CD8-positive, alpha-beta memory T cell (primary cell): ENCODE measurements around the gene PCBD1. TPM values are rescaled to one million over a fixed set of nuclear protein-coding genes. Genes with fewer than 3 reads are reported as not detected.
A peak's percentile ranks its signal among the peaks of the same experiment; 100 is the strongest.
"Not testable (repeated sequence)": the region's sequence is repeated elsewhere in the genome, so short reads cannot be mapped to it uniquely, and the experiment has no call there.

Source experiments
- CTCF ChIA-PET: fragments of 350-600 bp; sonication (Branson Sonifier 250); formaldehyde crosslinking; loops from one replicate; lab custom pipeline; 2021; ENCODE audit warnings: antibody characterized with exemption; lab: Charles Lee
- POLR2A ChIA-PET: fragments of 350-600 bp; sonication (Branson Sonifier 250); formaldehyde crosslinking; loops from one replicate; lab custom pipeline; 2021; ENCODE audit warnings: antibody characterized with exemption; lab: Charles Lee
- DNase-seq, 5 donors: peaks; one replicate each; pipeline versions ENCODE4 v3.0.0 to v3.0.0-alpha.2; 2020 to 2022; ENCODE audit warnings: mixed read lengths in 1 of 5
- H3K27ac ChIP-seq: one replicate; pipeline ENCODE4 v1.7.0; 2013; ENCODE audit warnings: low read depth, mild to moderate bottlenecking, low read length, moderate library complexity
- H3K27me3 ChIP-seq: 2 replicates; pipeline ENCODE4 v1.7.0; 2013; ENCODE audit warnings: low read length, mild to moderate bottlenecking; ENCODE audit not compliant: insufficient read depth, poor library complexity, severe bottlenecking
- H3K36me3 ChIP-seq: 2 replicates; pipeline ENCODE4 v1.7.0; 2013; ENCODE audit warnings: mild to moderate bottlenecking, low read length, moderate library complexity; ENCODE audit not compliant: insufficient read depth
- H3K4me1 ChIP-seq: 2 replicates; pipeline ENCODE4 v1.7.0; 2013; ENCODE audit warnings: mild to moderate bottlenecking, low read length, moderate library complexity; ENCODE audit not compliant: insufficient read depth
- H3K4me3 ChIP-seq: 2 replicates; pipeline ENCODE4 v1.7.0; 2013; ENCODE audit warnings: mild to moderate bottlenecking, low read length
- H3K9me3 ChIP-seq: 2 replicates; pipeline ENCODE4 v1.7.0; 2013; ENCODE audit warnings: mild to moderate bottlenecking, low read length
- H3K27ac Mint-ChIP-seq, 8 donors: one replicate each; pipeline ENCODE4 v1.8.0; 2020 to 2021; ENCODE audit warnings: mixed read lengths in 8 of 8, mild to moderate bottlenecking in 6 of 8, inconsistent platforms in 3 of 8, moderate library complexity in 3 of 8
- H3K27me3 Mint-ChIP-seq, 2 donors: one replicate each; pipeline ENCODE4 v1.8.0; 2020 to 2021; ENCODE audit warnings: mixed read lengths in 2 of 2, mild to moderate bottlenecking in 1 of 2, moderate library complexity in 1 of 2
- H3K36me3 Mint-ChIP-seq, 3 donors: one replicate each; pipeline ENCODE4 v1.8.0; 2020 to 2021; ENCODE audit warnings: mixed read lengths in 3 of 3, inconsistent platforms in 1 of 3, mild to moderate bottlenecking in 1 of 3
- H3K4me1 Mint-ChIP-seq, 3 donors: one replicate each; pipeline ENCODE4 v1.8.0; 2020 to 2021; ENCODE audit warnings: mixed read lengths in 3 of 3, inconsistent platforms in 1 of 3, mild to moderate bottlenecking in 1 of 3
- H3K4me3 Mint-ChIP-seq, 7 donors: one replicate each; pipeline ENCODE4 v1.8.0; 2020 to 2021; ENCODE audit warnings: mixed read lengths in 7 of 7, mild to moderate bottlenecking in 6 of 7, moderate library complexity in 4 of 7, inconsistent platforms in 2 of 7
- H3K9me3 Mint-ChIP-seq, 5 donors: one replicate each; pipeline ENCODE4 v1.8.0; 2020 to 2022; ENCODE audit warnings: mixed read lengths in 5 of 5, mild to moderate bottlenecking in 3 of 5, moderate library complexity in 2 of 5, inconsistent platforms in 1 of 5
- polyA plus RNA-seq: library from polyadenylated mRNA; unstranded; fragments of 300-500 nt; fragmentation: Illumina TruSeq; gene quantifications from one replicate; pipeline ENCODE4 v1.2.3, GENCODE V29; 2021
- total RNA-seq, 2 experiments: library from RNA; stranded (reverse); gene quantifications; one replicate each; pipeline ENCODE4 v1.2.3, GENCODE V29; 2021

Gene PCBD1
- total and polyA plus RNA-seq, 3 experiments from 2014 or later, result 29.1 to 55.3 (median 53.9) TPM

DNA sequence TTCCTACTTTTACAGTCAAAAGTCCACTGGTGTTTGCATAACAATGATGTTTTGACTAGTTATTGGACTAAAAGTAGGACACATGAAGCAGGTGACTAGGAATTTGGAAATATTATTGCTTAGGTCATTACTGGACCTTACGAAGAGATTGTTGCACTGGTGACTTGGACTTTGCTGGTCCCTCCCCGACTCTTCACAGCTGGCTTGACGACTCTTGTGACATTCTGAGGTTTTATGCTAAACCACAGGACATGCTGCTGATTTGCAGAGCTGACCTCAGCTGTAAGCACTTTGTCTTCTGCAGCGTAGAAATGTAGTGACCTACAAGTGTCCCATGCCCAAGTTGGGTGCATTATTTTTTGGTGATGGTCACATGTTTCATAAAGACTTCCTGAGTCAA, 21.9 kb downstream of the PCBD1 start:
- CTCF ChIA-PET, result interaction anchor here (1.4 kb wide), 1 partner anchor 13 kb away, joined by 3 read pairs; no protein-coding TSS in a partner anchor
- Mint-ChIP-seq H3K4me3 (no peak overlapping the region), H3K27ac (no peak overlapping the region), H3K36me3 (peaks cover 5 to 67% (median 17%) of the 10 kb centered on the region in 3 donors), H3K27me3 (no peaks in the 10 kb centered on the region), H3K4me1 (peaks cover 1 to 5% (median 4%) of the 10 kb centered on the region in 3 donors), H3K9me3 (no peaks in the 10 kb centered on the region)
- no peaks in the 10 kb centered on the region for H3K36me3 ChIP-seq
- H3K9me3 ChIP-seq, result no peaks in the 10 kb centered on the region
- POLR2A ChIA-PET, result no interaction called here
- H3K4me3 ChIP-seq, result no peak overlapping the region
- H3K4me1 ChIP-seq, result no peaks in the 10 kb centered on the region
- no peaks in the 10 kb centered on the region for H3K27me3 ChIP-seq
- no peak overlapping the region for H3K27ac ChIP-seq
- DNase-seq, result no peak

DNA sequence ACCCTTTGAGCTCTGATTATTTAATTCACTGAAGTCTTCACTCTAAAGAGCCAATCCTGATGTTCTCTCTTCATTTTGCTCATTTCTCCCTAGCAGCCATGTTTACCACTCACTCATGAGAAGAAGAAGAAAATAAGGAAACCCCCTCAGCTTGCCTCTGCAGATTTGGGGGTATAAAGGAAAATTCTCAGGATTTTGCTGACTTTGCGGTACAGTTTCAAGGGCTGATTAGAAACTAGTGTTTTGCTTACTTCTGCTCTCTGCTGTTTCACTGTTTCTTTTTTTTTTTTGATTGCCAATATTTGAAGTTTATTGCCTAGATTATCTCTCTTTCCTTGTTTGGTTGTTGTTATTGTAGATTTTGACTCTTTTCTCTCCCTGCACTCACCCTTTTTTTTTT, 23.4 kb downstream of the PCBD1 start:
- Mint-ChIP-seq H3K27ac (peak overlapping the region in 1 of 8 donors; percentile 9), H3K9me3 (no peaks in the 10 kb centered on the region), H3K27me3 (no peaks in the 10 kb centered on the region), H3K4me3 (no peak overlapping the region), H3K4me1 (peaks cover 4 to 5% (median 4%) of the 10 kb centered on the region in 3 donors), H3K36me3 (peaks cover 9 to 68% (median 20%) of the 10 kb centered on the region in 3 donors)
- H3K36me3 ChIP-seq, result no peaks in the 10 kb centered on the region
- ChIA-PET CTCF (interaction anchor here (1.6 kb wide), 1 partner anchor 12 kb away, joined by 4 read pairs; no protein-coding TSS in a partner anchor), POLR2A (no interaction called here)
- no peaks in the 10 kb centered on the region for H3K9me3 ChIP-seq
- H3K4me3 ChIP-seq, result no peak overlapping the region
- H3K27ac ChIP-seq, result no peak overlapping the region
- no peaks in the 10 kb centered on the region for H3K4me1 ChIP-seq
- no peak for DNase-seq
- no peaks in the 10 kb centered on the region for H3K27me3 ChIP-seq

DNA sequence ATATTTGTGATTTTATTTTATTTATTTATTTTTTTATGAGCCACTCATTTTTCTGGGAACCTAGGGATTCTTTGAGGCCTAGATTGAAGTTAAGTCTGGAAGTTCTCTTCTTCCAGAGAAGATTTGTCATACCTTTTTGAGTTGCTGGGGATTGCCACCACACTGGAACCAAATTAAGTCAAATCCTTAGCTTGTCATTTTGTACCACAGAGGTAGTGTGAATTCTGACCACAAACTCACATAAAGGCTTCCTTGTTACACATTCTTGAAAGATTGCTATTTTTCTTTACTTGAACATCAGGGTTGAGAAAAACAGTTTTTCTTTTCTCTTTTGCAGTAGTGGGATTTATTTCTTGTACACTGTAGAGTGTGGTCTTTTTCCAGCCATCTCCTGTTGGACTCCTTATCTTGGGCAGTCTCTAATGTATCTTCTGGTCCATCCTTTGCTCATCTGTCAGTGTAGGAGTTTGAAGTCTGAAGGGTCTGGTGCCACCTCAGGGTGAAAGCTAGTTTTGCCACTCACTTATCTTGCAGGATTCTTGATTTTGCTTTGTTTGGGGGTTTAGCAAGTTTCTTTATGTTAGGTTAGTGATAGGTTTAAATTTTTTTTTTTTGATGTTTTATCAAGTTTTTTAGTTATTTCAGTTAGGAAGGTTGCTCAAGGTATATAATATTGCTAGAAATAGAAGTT, 24.8 kb downstream of the PCBD1 start:
- Histone ChIP-seq H3K36me3 (peaks cover 6% of the 10 kb centered on the region), H3K4me3 (no peak overlapping the region), H3K9me3 (no peaks in the 10 kb centered on the region), H3K27ac (no peak overlapping the region), H3K27me3 (no peaks in the 10 kb centered on the region), H3K4me1 (no peaks in the 10 kb centered on the region)
- CTCF ChIA-PET, result no interaction called here
- POLR2A ChIA-PET, result no interaction called here
- Mint-ChIP-seq H3K27ac (peak overlapping the region in 3 of 8 donors; percentile 19 to 81 (median 62)), H3K36me3 (peaks cover 9 to 65% (median 24%) of the 10 kb centered on the region in 3 donors), H3K9me3 (no peaks in the 10 kb centered on the region), H3K4me3 (no peak overlapping the region), H3K4me1 (peaks cover 4 to 5% (median 4%) of the 10 kb centered on the region in 3 donors), H3K27me3 (no peaks in the 10 kb centered on the region)
- DNase-seq, result no peak

DNA sequence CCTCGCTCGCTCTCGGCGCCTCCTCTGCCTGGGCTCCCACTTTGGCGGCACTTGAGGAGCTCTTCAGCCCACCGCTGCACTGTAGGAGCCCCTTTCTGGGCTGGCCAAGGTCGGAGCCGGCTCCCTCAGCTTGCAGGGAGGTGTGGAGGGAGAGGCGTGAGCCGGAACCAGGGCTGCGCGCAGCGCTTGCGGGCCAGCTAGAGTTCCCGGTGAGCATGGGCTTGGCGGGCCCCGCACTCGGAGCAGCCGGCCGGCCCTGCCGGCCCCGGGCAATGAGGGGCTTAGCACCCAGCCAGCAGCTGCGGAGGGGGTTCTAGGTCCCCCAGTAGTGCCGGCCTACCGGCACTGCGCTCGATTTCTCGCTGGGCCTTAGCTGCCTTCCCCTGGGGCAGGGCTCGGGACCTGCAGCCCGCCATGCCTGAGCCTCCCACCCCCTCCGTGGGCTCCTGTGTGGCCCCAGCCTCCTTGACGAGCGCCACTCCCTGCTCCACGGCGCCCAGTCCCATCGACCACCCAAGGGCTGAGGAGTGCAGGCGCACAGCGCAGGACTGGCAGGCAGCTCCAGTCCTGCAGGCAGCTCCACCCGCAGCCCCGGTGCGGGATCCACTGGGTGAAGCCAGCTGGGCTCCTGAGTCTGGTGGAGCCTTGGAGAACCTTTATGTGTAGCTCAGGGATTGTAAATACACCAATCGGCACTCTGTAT, 26.7 kb downstream of the PCBD1 start:
- H3K4me1 Mint-ChIP-seq, result peaks cover 8 to 15% (median 9%) of the 10 kb centered on the region in 3 donors
- peaks cover 9 to 75% (median 31%) of the 10 kb centered on the region in 3 donors for H3K36me3 Mint-ChIP-seq
- DNase-seq, H3K27ac Mint-ChIP-seq, H3K27ac ChIP-seq, H3K9me3 ChIP-seq, POLR2A ChIA-PET, H3K4me3 Mint-ChIP-seq, H3K27me3 Mint-ChIP-seq, H3K4me1 ChIP-seq, H3K27me3 ChIP-seq, CTCF ChIA-PET, H3K9me3 Mint-ChIP-seq, H3K4me3 ChIP-seq: not testable (repeated sequence)
- peaks cover 11% of the 10 kb centered on the region for H3K36me3 ChIP-seq

DNA sequence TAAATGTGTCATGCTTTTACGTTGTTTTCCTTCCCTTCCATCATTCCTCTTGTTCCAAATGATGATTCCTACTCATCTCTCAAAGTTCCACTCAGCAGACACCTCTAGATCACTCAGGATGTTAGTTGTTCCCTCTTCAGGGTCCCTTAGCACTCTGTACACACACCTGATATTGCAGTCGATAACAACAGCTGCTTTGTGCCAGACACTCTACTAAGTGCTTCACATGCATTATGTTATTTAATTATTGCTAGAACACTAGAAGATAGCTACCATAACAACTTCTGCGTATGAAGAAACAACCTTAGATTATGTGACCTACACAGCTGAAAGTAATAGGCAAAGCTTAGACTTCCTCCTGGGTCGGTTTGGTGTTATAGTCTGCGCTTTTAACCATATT, 29.6 kb downstream of the PCBD1 start:
- Mint-ChIP-seq H3K9me3 (no peaks in the 10 kb centered on the region), H3K36me3 (peaks cover 9 to 80% (median 40%) of the 10 kb centered on the region in 3 donors), H3K4me3 (no peak overlapping the region), H3K27me3 (no peaks in the 10 kb centered on the region), H3K4me1 (peaks cover 11 to 17% (median 12%) of the 10 kb centered on the region in 3 donors), H3K27ac (peak overlapping the region in 2 of 8 donors; percentile 38 to 63)
- DNase-seq, result no peak
- H3K4me3 ChIP-seq, result no peak overlapping the region
- no peaks in the 10 kb centered on the region for H3K27me3 ChIP-seq
- H3K27ac ChIP-seq, result no peak overlapping the region
- ChIA-PET POLR2A (no interaction called here), CTCF (no interaction called here)
- H3K36me3 ChIP-seq, result peaks cover 11% of the 10 kb centered on the region
- no peaks in the 10 kb centered on the region for H3K4me1 ChIP-seq
- no peaks in the 10 kb centered on the region for H3K9me3 ChIP-seq

DNA sequence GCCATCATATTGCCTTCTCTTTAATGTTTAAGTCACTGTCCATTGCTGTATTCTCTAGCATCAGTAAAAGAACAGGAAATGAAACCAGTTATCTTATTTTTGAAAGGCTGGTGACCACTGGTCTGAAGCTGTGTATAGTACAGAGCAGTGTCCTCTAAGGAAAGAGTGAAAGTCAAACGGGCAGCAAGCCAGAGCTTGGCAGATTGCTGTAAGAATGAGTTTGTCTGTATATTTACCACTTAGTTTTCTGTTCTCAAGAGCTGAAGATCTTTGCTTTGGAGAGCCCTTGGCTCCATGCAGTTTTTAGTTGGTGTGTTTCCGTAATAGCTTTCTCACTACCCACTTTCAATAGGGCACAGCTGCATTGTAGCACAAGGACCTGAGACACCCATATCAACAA, 31.9 kb downstream of the PCBD1 start:
- H3K27ac Mint-ChIP-seq, result peak overlapping the region in 2 of 8 donors; percentile 8 to 30
- peaks cover 11 to 17% (median 12%) of the 10 kb centered on the region in 3 donors for H3K4me1 Mint-ChIP-seq
- no peaks in the 10 kb centered on the region for H3K27me3 ChIP-seq
- H3K9me3 Mint-ChIP-seq, result no peaks in the 10 kb centered on the region
- no peak overlapping the region for H3K4me3 Mint-ChIP-seq
- H3K36me3 Mint-ChIP-seq, result peaks cover 9 to 87% (median 36%) of the 10 kb centered on the region in 3 donors
- no peaks in the 10 kb centered on the region for H3K9me3 ChIP-seq
- no peak overlapping the region for H3K4me3 ChIP-seq
- ChIA-PET POLR2A (no interaction called here), CTCF (interaction anchor here (0.9 to 1.3 kb wide), 2 partner anchors 22 to 307 kb away, joined by 4 read pairs; no protein-coding TSS in a partner anchor)
- H3K27me3 Mint-ChIP-seq, result peaks cover 0 to 1% of the 10 kb centered on the region in 2 donors
- DNase-seq, result no peak
- H3K27ac ChIP-seq, result no peak overlapping the region
- H3K36me3 ChIP-seq, result peaks cover 19% of the 10 kb centered on the region
- no peaks in the 10 kb centered on the region for H3K4me1 ChIP-seq

DNA sequence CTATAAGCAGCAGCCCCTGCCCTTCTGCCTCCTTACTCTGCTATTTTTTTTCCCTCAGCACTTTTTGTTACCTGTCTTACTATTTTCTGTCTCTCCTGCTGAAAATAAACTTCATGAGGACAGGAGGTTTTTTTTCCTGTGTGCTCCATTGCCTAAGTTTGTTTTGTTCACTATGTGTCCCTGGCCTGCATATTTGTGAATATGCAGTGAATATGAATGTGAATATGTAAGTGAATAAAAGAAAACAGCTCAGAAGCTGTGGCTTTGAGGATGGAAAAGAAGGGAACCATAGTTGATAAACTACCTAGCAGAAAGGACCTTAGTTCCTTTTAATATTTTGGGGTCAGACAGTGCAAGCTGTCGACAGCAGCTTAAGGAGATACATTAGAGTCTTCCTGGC, 34.9 kb downstream of the PCBD1 start:
- CTCF ChIA-PET, result interaction anchor here (0.7 kb wide), 1 partner anchor 466 kb away, joined by 3 read pairs; the partner anchor contains the start of gene SLC29A3
- H3K4me3 ChIP-seq, result no peak overlapping the region
- peaks cover 13% of the 10 kb centered on the region for H3K36me3 ChIP-seq
- Mint-ChIP-seq H3K36me3 (peaks cover 5 to 83% (median 32%) of the 10 kb centered on the region in 3 donors), H3K4me3 (no peak overlapping the region), H3K4me1 (peaks cover 16 to 31% (median 17%) of the 10 kb centered on the region in 3 donors), H3K27ac (peak overlapping the region in 1 of 8 donors; percentile 43), H3K27me3 (peaks cover 0 to 1% of the 10 kb centered on the region in 2 donors), H3K9me3 (no peaks in the 10 kb centered on the region)
- H3K9me3 ChIP-seq, result no peaks in the 10 kb centered on the region
- no peaks in the 10 kb centered on the region for H3K27me3 ChIP-seq
- no peak overlapping the region for H3K27ac ChIP-seq
- POLR2A ChIA-PET, result no interaction called here
- H3K4me1 ChIP-seq, result no peaks in the 10 kb centered on the region
- no peak for DNase-seq

DNA sequence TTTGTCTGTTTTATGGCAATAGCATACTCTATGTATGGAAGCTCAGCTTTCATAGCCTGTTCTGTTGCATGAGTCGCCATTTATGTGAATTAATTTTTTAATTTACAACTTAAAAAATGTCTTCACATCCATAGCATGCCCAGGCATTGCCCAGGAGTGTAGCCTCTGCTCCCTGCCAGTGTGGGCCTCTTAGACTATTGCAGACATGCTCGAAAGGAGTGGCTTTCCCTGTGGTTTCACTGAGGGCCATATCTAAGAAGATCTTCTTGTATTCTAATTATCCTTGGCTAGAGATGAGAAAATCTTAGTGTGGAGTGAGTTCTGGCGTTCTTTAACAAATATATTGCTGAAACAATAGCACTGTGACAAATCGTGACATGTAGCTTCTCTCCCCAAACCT, 35.3 kb downstream of the PCBD1 start:
- Mint-ChIP-seq H3K4me1 (peaks cover 16 to 31% (median 17%) of the 10 kb centered on the region in 3 donors), H3K27ac (peak overlapping the region in 1 of 8 donors; percentile 43), H3K4me3 (no peak overlapping the region), H3K9me3 (no peaks in the 10 kb centered on the region), H3K27me3 (peaks cover 0 to 1% of the 10 kb centered on the region in 2 donors), H3K36me3 (peaks cover 5 to 81% (median 30%) of the 10 kb centered on the region in 3 donors)
- Histone ChIP-seq H3K9me3 (no peaks in the 10 kb centered on the region), H3K27ac (no peak overlapping the region), H3K27me3 (no peaks in the 10 kb centered on the region), H3K4me1 (no peaks in the 10 kb centered on the region), H3K36me3 (peaks cover 10% of the 10 kb centered on the region), H3K4me3 (no peak overlapping the region)
- no peak for DNase-seq
- ChIA-PET CTCF (no interaction called here), POLR2A (no interaction called here)
